GM18508 (cell line): ENCODE results near the gene TCHH.
"Not testable (repeated sequence)": the region's sequence is repeated elsewhere in the genome, so short reads cannot be mapped to it uniquely, and the experiment has no call there.

Experiments used
- ATAC-seq: cut with Tn5 transposase; IDR thresholded peaks from one replicate; pipeline ENCODE4 v1.9.1; 2021; ENCODE audit warnings: moderate number of reproducible peaks; ENCODE audit not compliant: insufficient read depth, unreplicated experiment

TCHH gene

GRCh38 chr1:152112101-152112884 is 3.0 kb downstream of the TCHH start:
- no peak for ATAC-seq

DNA sequence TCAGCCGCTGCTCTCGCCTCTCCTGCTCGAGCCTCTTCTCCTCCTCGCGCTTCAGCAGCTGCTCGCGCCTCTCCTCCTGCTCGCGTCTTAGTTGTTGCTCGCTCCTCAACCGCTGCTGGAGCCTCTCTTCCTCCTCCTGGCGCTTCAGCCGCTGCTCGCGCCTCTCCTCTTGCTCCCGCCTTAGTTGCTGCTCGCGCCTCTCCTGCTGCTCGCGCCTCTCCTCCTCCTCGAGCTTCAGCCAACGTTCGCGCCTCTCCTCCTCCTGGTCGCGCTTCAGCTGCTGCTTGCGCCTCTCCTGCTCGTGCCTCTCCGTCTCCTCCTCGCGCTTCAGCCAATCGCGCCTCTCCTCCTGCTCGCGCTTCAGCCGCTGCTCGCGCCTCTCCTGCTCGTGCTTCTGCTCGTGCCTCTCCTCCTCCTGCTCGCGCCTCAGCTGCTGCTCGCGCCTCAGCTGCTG is 3.7 kb downstream of the TCHH start:
- ATAC-seq: no peak

- no peak for ATAC-seq
Observed at GRCh38 chr1:152110860-152111514, 4.3 kb downstream of the TCHH start.

DNA sequence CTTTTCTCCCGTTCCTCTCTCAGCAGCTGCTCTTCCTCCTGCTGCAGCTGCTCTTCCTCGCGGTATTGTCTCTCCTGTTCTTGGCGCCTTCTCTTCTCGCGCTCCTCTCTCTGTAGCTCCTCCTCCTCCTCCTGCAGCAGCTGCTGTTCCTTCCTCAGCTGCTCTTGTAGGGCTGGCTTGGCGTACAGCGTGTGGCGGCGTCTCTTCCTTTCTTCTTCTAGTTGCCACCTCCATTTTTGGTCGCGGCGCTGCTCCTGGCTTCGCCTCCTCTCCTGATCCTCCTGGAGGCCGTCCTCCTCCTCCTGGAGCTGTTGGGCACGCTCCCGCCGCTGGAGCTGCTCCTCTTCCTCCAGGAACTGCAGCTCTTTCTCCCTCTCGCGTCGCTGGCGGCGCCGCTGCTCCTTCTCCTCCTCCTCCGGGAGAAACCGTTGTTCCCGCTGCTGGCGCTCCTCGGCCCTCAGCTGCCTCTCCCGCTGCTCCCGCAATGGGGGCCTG is 4.8 kb downstream of the TCHH start:
- no peak for ATAC-seq

GRCh38 chr1:152109998-152110294 is 5.3 kb downstream of the TCHH start:
- ATAC-seq: no peak

DNA sequence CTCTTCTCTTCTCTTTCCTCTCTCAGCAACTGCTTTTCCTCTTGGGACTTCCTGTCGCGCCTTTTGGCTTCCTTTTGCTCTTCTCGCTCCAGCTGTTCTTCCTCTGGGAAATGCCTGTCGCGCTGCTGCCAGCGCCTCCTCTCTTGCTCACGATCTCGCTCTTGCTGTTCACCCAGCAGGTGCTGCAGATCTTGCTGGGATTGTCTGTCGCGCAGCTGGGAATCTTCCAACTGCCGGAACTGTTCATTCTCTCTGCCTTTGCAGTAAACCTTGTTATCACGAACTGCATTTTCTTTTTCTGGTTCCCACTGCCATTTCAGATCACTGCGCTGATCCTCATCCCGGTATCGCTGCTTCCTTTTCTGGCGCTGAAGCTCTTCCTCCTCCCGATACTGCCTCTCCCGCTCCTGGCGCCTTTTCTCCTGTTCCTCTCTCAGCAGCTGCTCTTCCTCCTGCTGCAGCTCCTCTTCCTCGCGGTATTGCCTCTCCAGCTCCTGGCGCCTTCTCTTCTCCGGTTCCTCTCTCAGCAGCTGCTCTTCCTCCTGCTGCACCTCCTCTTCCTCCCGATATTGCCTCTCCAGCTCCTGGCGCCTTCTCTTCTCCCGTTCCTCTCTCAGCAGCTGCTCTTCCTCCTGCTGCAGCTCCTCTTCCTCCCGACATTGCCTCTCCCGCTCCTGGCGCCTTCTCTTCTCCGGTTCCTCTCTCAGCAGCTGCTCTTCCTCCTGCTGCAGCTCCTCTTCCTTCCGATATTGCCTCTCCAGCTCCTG is 5.8 kb downstream of the TCHH start:
- ATAC-seq: no peak

DNA sequence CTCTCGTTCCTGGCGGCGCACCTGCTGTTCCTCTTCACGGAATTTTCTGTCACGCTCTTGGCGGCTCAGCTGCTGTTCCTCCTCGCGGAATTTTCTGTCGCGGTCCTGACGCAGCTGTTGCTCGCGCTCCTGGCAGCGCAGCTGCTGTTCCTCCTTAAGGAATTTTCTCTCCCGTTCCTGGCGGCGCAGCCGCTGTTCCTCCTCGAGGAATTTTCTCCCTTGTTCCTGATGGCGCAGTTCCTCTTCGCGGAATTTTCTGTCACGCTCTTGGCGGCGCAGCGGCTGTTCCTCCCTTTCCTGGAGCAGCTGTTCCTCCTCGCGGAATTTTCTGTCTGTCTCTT is 6.4 kb downstream of the TCHH start:
- ATAC-seq: no peak

DNA sequence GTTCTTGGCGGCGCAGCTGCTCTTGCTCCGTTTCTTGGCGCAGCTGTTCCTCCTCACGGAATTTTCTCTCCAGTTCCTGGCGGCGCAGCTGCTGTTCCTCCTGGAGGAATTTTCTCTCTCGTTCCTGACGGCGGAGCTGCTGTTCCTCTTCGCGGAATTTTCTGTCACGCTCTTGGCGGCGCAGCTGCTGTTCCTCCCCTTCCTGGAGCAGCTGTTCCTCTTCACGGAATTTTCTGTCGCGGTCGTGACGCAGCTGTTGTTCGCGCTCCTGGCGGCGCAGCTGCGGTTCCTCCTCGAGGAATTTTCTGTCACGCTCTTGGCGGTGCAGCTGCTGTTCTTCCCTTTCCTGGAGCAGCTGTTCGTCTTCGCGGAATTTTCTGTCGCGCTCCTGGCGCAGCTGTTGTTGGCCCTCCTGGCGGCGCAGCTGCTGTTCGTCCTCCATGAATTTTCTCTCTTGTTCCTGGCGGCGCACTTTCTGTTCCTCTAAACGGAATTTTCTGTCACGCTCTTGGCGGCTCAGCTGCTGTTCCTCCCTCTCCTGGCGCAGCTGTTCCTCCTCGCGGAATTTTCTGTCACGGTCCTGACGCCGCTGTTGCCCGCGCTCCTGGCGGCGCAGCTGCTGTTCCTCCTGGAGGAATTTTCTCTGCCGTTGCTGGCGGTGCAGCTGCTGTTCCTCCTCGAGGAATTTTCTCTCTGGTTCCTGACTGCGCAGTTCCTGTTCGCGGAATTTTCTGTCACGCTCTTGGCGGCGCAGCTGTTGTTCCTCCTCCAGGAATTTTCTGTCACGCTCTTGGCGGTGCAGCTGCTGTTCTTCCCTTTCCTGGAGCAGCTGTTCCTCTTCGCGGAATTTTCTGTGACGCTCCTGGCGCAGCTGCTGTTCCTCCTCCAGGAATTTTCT is 7.0 kb downstream of the TCHH start:
- no peak for ATAC-seq

DNA sequence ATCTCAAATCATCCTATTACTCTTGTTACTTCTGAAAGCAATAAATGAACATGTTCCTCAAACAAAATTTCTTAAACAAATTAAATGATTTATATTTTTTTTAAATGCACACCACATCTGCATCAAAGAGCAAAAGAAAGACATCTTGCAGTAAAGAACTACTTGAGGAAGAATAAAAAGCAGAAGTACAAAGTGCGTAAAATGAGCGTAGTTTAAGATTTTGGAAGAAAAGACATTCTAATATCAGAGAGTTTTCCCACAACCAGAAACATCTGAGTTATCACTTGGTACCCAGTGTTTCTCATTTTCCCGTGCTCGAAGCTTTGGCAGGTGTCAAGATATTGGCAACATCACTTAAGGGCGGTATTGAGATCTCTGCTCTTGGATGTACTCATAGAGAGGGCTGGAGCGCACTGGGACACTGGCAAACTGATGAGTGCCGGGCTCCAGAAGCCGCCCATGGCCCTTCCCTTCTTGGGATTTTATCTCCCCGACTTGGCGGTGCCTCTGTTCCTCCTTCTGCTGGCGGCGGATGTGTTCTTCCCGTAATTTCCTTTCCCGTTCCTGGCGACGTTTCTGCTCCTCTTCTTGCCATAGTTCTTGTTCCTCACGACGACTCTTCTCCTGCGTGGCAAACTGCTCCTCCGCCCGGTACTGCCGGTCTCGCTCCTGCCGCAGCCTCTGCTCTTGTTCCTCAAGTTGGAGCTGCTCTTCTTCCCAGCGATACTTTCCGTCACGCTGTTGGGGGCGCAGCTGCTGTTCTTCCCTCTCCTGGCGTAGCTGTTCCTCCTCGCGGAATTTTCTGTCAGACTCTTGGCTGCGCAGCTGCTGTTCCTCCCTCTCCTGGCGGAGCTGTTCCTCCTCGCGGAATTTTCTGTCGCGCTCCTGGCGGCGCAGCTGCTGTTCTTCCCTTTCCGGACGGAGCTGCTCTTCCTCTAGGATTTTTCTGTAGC is 7.9 kb downstream of the TCHH start:
- ATAC-seq: no peak

DNA sequence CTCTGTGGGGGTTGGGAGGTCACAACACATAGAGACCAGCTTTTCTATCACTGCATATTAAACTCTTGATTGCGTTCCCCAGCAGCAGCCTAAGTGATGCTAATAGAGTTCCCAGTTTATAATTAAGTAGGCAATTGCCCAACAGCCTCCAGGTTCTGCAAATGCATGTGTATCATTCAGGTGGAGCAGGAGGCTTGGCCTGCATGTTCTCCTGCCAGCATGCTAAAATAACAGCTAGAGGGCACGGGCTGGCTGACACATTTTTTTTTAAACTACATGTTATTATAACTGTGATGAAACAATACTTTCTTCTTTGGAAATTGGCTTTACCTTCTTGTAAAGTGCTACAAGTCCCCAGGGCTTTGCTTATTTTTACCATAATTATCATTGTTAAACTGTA is 10.4 kb downstream of the TCHH start:
- ATAC-seq: no peak

DNA sequence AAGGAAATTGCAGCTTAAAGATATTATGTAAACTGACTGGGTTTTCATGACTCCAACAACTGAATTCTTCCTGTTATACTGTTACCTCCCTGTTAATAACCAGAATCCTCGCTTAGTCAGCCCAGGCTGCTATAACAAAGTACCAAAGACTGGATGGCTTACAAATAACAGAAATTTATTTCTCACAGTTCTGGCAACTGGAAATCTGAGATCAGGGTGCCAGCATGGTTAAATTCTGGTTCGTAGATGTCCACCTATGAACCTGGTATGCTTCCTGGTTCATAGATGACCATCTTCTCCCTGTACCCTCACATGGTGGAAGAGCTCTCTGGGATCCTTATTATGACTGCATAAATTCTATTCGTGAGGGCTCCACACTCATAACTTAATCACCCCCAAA is 18.3 kb downstream of the TCHH start:
- no peak for ATAC-seq

DNA sequence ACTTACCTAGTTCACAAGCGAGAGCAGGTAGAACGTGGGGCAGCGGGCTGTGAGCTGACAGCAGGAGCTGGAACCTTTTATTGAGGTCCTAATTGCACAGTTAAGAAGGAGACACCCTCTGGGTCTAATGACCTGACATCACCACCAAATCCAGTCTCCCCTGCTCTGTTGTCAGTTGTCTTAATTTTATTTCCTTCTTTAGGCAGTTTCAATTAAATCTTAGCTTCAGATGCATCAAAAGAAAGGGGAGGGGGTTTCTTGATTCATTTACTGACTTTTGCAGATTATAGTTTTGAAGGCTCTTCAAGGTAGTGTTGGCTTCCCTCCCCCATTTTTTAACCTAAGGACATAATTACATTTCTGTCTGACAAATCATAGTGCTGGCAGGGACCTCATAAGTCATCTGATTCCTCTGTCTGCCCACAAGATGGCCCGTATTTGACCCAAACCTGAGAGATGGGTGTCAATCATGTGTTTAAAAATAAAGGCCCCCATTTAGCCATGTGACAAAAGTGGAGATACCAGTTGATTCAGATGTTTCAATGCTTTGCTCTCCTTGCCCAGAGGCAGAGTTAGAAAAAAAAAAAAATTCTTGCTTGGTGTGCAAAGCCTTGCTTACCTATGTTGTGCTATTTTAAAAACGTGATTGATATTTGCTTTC is 26.1 kb downstream of the TCHH start, which contains the start of gene TCHHL1:
TSS of gene TCHHL1 (minus strand) at position 51 of the 661 bp plus-strand sequence. CDS start 921 bp downstream, outside the sequence.
- no peak for ATAC-seq

DNA sequence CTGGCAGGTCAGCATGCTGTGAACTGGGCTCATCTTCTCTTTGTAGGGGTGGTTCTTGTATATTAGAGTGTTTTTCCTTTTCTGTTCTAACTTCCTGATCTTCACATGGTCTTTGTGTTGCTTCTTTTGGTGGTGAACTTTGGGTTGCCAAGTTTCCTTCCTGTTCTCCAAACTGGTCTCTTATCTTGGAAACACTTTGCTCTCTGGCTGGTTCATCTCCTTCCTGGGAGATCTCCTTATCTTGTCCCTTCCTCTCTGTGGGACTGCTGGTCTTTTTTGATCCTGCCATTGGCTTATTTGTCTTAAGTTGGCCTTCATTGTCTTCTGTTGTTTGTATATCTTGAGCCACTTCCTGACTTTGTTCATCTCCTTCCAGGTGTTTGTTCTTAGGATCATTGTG is 28.5 kb downstream of the TCHH start:
- no peak for ATAC-seq

GRCh38 chr1:152084853-152085252 is 30.4 kb downstream of the TCHH start:
- no peak for ATAC-seq

- ATAC-seq: not testable (repeated sequence)
Observed at GRCh38 chr1:152081026-152081425, 34.2 kb downstream of the TCHH start.

- ATAC-seq: not testable (repeated sequence)
Observed at GRCh38 chr1:152080494-152080893, 34.8 kb downstream of the TCHH start.

DNA sequence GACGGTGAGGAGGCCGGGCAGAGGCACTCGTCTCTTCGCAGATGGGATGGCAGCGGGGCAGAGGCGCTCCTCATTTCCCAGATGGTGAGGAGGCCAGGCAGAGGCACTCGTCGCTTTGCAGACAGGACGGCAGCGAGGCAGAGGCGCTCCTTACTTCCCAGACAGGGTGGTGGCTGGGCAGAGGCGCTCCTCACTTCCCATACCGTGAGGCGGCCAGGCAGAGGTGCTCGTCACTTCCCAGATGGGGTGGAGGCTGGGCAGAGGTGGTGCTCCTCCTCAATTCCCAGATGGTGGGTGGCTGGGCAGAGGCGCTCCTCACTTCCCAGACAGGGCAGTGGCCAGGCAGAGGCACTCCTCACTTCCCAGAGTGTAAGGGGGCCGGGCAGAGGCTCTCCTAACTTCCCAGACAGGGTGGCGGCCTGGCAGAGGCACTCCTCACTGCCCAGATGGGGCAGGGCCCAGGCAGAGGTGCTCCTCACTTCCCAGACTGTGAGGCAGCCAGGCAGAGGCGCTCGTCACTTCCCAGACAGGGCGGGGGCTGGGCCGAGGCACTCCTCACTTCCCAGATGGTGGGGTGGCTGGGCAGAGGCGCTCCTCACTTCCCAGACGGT is 36.3 kb downstream of the TCHH start:
- no peak for ATAC-seq

- ATAC-seq: no peak
Observed at GRCh38 chr1:152072311-152072710, 42.9 kb downstream of the TCHH start.
